Measurements from ENCODE around the gene ZNF423. TPM values are rescaled to one million over a fixed set of nuclear protein-coding genes. Genes with fewer than 3 reads are reported as not detected.

ZNF423 gene
- total and polyA plus RNA-seq, 2 experiments from 2014 or later, result 14.9 to 41.8 TPM

GRCh38 chr16:49743203-49743464 lies 112.8 kb downstream of the ZNF423 start:
- TF ChIP-seq EZH2 (IDR thresholded peaks at IDR 0.05; ENCODE audit: low read depth, unreplicated experiment) (no peak), CTCF (conservative IDR thresholded peaks at IDR 0.05; ENCODE audit: low read depth in 2 of 2) (no peak), ZNF462 (CRISPR knock-in tag; IDR thresholded peaks at IDR 0.05) (no peak), POLR2AphosphoS5 (IDR thresholded peaks at IDR 0.05; ENCODE audit: low read depth) (no peak), CREB1 (CRISPR knock-in tag; IDR thresholded peaks at IDR 0.05; ENCODE audit: low read depth) (no peak), EZH2phosphoT487 (IDR thresholded peaks at IDR 0.05; ENCODE audit: unreplicated experiment) (no peak), NANOG (IDR thresholded peaks at IDR 0.05; ENCODE audit: borderline replicate concordance) (no peak), ZNF331 (CRISPR knock-in tag; IDR thresholded peaks at IDR 0.05; ENCODE audit: low read depth) (no peak), REST (IDR thresholded peaks at IDR 0.05; ENCODE audit: unreplicated experiment) (no peak), JUNB (IDR thresholded peaks at IDR 0.05; ENCODE audit: unreplicated experiment) (no peak), STAT1 (IDR thresholded peaks at IDR 0.05; ENCODE audit: unreplicated experiment) (no peak), ZNF114 (CRISPR knock-in tag; IDR thresholded peaks at IDR 0.05) (no peak)
- TF ChIP-seq, protein P1, sequence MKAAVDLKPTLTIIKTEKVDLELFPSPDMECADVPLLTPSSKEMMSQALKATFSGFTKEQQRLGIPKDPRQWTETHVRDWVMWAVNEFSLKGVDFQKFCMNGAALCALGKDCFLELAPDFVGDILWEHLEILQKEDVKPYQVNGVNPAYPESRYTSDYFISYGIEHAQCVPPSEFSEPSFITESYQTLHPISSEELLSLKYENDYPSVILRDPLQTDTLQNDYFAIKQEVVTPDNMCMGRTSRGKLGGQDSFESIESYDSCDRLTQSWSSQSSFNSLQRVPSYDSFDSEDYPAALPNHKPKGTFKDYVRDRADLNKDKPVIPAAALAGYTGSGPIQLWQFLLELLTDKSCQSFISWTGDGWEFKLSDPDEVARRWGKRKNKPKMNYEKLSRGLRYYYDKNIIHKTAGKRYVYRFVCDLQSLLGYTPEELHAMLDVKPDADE (IDR thresholded peaks at IDR 0.05), result no peak
- no peak for DNase-seq (ENCODE audit: low spot score)
- no peak overlapping the region for H3K4me3 Mint-ChIP-seq
- Histone ChIP-seq H3K4me1 (ENCODE audit: insufficient read depth) (peaks cover 4% of the 10 kb centered on the region; the same call in 1 of the 2 replicates), H2AFZ (no peak overlapping the region), H3K27ac (ENCODE audit: low read depth) (no peak overlapping the region), H3K27me3 (ENCODE audit: insufficient read depth) (no peaks in the 10 kb centered on the region), H3K4me2 (no peak overlapping the region), H3K36me3 (ENCODE audit: insufficient read depth) (no peaks in the 10 kb centered on the region), H3K79me2 (replicated peaks; ENCODE audit: insufficient read depth) (peaks cover 30% of the 10 kb centered on the region), H3K4me3 (no peak overlapping the region), H3F3A (replicated peaks; ENCODE audit: low read depth) (no peaks in the 10 kb centered on the region), H4K20me1 (replicated peaks; ENCODE audit: insufficient read depth) (no peaks in the 10 kb centered on the region; the same call in 1 of the 2 replicates), H3K9me2 (ENCODE audit: insufficient read depth) (no peaks in the 10 kb centered on the region)
- ATAC-seq, result no peak
- peaks cover 18% of the 10 kb centered on the region for H3K27me3 Mint-ChIP-seq (ENCODE audit: insufficient read depth, low read depth, poor library complexity)
- peak overlapping the region; percentile 67 for H3K27ac Mint-ChIP-seq
- peaks cover 48% of the 10 kb centered on the region for H3K4me1 Mint-ChIP-seq
- H3K9me3 Mint-ChIP-seq, result no peaks in the 10 kb centered on the region
- no peaks in the 10 kb centered on the region; the same call in 2 of the 3 replicates for H3K36me3 Mint-ChIP-seq (ENCODE audit: low read depth)
